GM10248 (cell line): ENCODE data around the gene LMO2.

Experiments used
- CTCF ChIA-PET: fragments of 300-600 bp; sonication (Branson Sonifier 250); formaldehyde crosslinking; extraction: SDS; loops from one replicate; lab custom pipeline; 2021; ENCODE audit warnings: antibody characterized with exemption; lab: Yijun Ruan, JAX
- POLR2A ChIA-PET: fragments of 350-650 bp; sonication (Branson Sonifier 250); formaldehyde crosslinking; extraction: SDS; loops from one replicate; lab custom pipeline; 2020; ENCODE audit warnings: antibody characterized with exemption; lab: Yijun Ruan, JAX
- DNase-seq: peaks from one replicate; pipeline ENCODE4 v3.0.0; 2012; ENCODE audit errors: extremely low spot score
- TF ChIP-seq, protein P1 (sequence below): IDR thresholded peaks from 2 replicates; pipeline ENCODE4 v1.5.1; 2012; ENCODE audit warnings: mild to moderate bottlenecking, low read depth; ENCODE audit errors: extremely low read depth, missing control alignments, control extremely low read depth

The LMO2 gene

GRCh38 chr11:33832676-33833075 lies 59.2 kb downstream of the LMO2 start:
- POLR2A ChIA-PET: no interaction called here
- DNase-seq: no peak
- TF ChIP-seq, protein P1, sequence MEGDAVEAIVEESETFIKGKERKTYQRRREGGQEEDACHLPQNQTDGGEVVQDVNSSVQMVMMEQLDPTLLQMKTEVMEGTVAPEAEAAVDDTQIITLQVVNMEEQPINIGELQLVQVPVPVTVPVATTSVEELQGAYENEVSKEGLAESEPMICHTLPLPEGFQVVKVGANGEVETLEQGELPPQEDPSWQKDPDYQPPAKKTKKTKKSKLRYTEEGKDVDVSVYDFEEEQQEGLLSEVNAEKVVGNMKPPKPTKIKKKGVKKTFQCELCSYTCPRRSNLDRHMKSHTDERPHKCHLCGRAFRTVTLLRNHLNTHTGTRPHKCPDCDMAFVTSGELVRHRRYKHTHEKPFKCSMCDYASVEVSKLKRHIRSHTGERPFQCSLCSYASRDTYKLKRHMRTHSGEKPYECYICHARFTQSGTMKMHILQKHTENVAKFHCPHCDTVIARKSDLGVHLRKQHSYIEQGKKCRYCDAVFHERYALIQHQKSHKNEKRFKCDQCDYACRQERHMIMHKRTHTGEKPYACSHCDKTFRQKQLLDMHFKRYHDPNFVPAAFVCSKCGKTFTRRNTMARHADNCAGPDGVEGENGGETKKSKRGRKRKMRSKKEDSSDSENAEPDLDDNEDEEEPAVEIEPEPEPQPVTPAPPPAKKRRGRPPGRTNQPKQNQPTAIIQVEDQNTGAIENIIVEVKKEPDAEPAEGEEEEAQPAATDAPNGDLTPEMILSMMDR: no peak
- CTCF ChIA-PET: interaction anchor here (1.8 to 12.9 kb wide), 4 partner anchors 8 to 155 kb away, joined by 3 to 190 read pairs (median 20); no protein-coding TSS in a partner anchor

DNA sequence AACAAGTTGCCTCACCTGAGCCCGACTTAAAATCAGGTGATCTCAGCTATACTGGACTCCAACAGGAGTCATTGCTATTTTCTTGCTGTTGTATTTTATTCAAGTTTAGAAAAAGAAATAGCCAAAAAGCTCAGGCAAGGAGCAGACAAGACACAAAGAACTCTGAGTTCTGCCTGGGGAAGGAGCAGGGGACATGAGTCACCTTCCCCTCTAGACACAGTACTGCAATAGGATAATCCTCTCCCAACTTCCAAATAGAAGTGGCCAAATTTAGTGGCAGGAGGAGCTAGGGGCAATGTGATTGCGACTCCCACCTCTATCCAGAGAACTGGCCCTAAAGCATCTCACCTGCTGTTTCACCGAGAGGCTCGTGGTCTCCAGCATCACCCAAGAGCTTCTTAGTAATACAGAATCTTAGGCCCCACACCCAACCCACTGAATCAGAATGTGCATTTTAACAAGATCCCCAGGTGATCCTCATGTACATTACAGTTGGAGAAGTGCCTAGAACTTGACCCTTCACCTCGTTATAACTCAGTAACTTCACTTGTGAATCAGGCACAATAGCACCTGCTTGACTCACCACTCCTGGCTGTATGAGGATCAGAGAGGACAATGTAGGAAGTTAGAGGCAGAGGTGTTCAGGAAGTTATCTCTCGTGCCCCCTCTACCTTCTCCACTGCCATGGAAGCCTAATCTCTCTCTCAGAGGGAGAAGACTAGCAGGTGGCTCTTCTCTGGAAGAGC lies 60.8 kb downstream of the LMO2 start:
- TF ChIP-seq, protein P1: no peak
- ChIA-PET POLR2A (no interaction called here), CTCF (interaction anchor here (1.1 to 12.9 kb wide), 12 partner anchors 10 to 469 kb away, joined by 3 to 190 read pairs (median 5); no protein-coding TSS in a partner anchor)
- DNase-seq: no peak

DNA sequence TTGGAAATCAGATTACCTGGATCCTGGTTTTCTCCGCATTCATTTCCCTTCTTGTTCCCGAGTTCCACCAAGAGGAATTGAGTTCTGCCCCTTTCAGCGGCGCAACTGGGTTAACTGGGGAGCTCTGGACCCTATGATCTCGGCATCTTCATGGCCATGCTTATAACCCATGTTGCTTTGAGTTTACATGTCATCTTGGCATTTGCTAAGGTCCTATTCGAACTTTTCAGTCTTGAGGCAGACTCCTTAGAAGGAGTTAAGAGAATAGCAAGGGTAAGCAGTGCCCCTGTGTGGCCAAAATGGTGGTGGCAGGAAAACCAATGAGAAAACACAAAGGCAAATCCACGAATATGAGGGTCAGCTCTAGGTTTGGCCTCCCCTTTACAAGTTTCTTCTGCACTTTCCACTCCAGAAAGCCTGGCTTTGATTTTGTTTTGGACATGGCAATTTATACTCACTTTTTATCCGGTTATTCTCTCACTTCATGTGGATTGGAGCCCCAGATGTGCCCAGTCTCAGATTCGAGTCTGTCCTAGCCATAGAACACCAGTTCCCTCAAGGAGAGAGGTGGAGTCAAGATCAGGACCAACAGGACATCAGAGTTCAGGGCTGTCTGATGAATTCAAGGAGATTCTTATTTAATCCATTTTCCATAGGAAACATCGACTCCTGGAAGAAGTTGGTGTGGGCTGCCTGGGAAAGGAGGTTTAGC lies 62.3 kb downstream of the LMO2 start:
- DNase-seq: peak; percentile 81
- CTCF ChIA-PET: interaction anchor here (0.9 to 12.9 kb wide), 25 partner anchors 12 to 663 kb away, joined by 3 to 190 read pairs (median 4); no protein-coding TSS in a partner anchor
- POLR2A ChIA-PET: no interaction called here
- TF ChIP-seq, protein P1: peak; percentile 80

DNA sequence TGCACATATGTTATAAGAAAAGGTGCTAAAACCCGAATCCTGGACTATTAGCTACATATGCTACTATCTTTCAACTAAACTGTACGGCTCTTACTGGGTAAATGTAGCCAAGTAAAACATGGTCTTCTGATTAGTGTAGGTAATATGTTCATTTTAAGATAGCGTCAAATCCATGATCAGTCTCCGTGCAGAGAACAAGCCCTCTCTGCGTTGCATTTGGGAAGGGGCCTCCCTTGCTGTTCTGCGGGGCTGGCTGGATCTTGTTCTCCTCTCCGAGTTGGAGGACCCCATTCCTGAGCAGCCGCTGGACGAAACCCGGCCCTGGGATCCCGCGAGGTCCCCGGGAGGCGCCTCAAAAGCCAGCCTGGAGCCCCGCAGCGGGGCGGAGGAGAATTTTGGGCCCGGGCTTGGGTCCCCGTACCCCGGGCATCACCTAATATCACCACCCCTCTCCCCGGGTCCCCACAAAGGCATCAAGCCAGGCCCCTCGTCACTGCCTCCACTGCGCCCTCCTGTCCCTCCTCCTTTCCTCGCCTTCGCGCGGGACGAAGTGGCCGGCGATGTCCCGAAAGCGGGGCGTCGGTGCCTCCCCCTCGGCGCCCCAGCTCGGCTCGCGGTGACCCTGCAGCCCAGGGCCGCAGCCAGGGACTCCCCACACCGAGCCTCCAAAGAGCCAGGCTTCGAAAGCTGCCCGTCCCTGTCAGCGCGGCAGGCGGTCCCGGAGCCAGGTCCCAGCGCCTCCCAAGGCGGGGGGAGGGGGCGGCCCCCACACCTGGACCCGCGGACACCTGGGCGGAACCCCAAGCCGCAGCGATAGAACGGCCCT lies 63.1 kb downstream of the LMO2 start:
- DNase-seq: peak; percentile 41
- ChIA-PET CTCF (interaction anchor here (1.2 to 12.9 kb wide), 19 partner anchors 11 to 662 kb away, joined by 3 to 190 read pairs (median 4); no protein-coding TSS in a partner anchor), POLR2A (no interaction called here)
- TF ChIP-seq, protein P1: no peak

DNA sequence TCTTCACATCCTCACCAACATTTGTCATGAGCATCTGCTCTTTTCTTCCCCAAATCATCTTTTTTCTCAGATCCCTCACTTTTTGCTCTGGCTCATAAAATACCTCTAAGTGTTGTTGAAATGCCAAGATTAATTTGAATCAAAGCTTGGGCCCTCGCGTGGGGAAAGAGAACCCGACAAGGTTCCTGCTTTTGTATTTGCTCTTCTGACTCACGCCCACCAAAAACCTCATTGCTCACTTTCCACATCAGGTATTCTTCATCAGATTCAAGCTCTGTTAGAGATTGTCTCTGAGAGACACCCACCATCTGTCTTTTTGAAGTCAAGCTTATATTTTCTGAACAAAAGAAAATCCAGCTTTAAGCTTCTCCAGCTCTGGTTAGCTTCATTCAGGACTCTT lies 64.7 kb downstream of the LMO2 start:
- ChIA-PET CTCF (interaction anchor here (1.2 to 12.9 kb wide), 10 partner anchors 8 to 454 kb away, joined by 3 to 190 read pairs (median 4); no protein-coding TSS in a partner anchor), POLR2A (no interaction called here)
- TF ChIP-seq, protein P1: no peak
- DNase-seq: no peak
